GM03348 (cell line): ENCODE data around the gene COMMD7.

ENCODE experiments used
- DNase-seq: peaks from one replicate; pipeline ENCODE4 v3.0.0; 2012; ENCODE audit warnings: low spot score

COMMD7 gene

GRCh38 chr20:32675223-32675975 lies 67.9 kb downstream of the COMMD7 start:
- DNase-seq, result no peak

- peak; percentile 82 for DNase-seq
These were observed 68.9 kb downstream of the COMMD7 start for GRCh38 chr20:32674362-32674789.

- DNase-seq, result no peak
These were observed 70.0 kb downstream of the COMMD7 start for GRCh38 chr20:32672982-32673851.

GRCh38 chr20:32672394-32672981 lies 70.8 kb downstream of the COMMD7 start:
- DNase-seq, result no peak

- no peak for DNase-seq
These were observed 72.4 kb downstream of the COMMD7 start for GRCh38 chr20:32670773-32671455.

- DNase-seq, result no peak
These were observed 76.2 kb downstream of the COMMD7 start for GRCh38 chr20:32667027-32667426.

- DNase-seq, result no peak
These were observed 78.5 kb downstream of the COMMD7 start for GRCh38 chr20:32664678-32665159.

GRCh38 chr20:32664012-32664677 lies 79.1 kb downstream of the COMMD7 start:
- DNase-seq, result no peak

- DNase-seq, result no peak
These were observed 79.8 kb downstream of the COMMD7 start for GRCh38 chr20:32663335-32664011.

- DNase-seq, result no peak
These were observed 81.3 kb downstream of the COMMD7 start for GRCh38 chr20:32661820-32662528.

- DNase-seq, result no peak
These were observed 82.6 kb downstream of the COMMD7 start for GRCh38 chr20:32660661-32661060.

- DNase-seq, result no peak
These were observed 86.4 kb downstream of the COMMD7 start for GRCh38 chr20:32656827-32657226.

GRCh38 chr20:32655903-32656512 lies 87.3 kb downstream of the COMMD7 start:
- DNase-seq, result no peak

- peak; percentile 94 for DNase-seq
These were observed 90.3 kb downstream of the COMMD7 start for GRCh38 chr20:32652739-32653526.
